H9 (cell line): ENCODE measurements around the gene RCN2. TPM values are rescaled to one million over a fixed set of nuclear protein-coding genes. Genes with fewer than 3 reads are reported as not detected.
A peak's percentile ranks its signal among the peaks of the same experiment; 100 is the strongest.

ENCODE experiments used
- DNase-seq: peaks from one replicate; pipeline ENCODE4 v3.0.0-alpha.2; 2017
- H2AFZ ChIP-seq: one replicate; pipeline ENCODE4 v1.6.1; 2013; ENCODE audit warnings: mild to moderate bottlenecking, low read length, control low read depth, moderate library complexity
- H2AK5ac ChIP-seq: 2 replicates; pipeline ENCODE4 v1.6.1; 2013; ENCODE audit warnings: low read length, control low read depth, mixed read lengths; ENCODE audit not compliant: insufficient read length
- H2BK120ac ChIP-seq: one replicate; pipeline ENCODE4 v1.6.1; 2013; ENCODE audit warnings: low read depth, mild to moderate bottlenecking, low read length, control low read depth, inconsistent platforms; ENCODE audit not compliant: poor library complexity, severe bottlenecking
- H2BK12ac ChIP-seq: 2 replicates; pipeline ENCODE4 v1.6.1; 2013; ENCODE audit warnings: low read length, control low read depth, mixed read lengths, low read depth; ENCODE audit not compliant: insufficient read length
- H2BK15ac ChIP-seq: 2 replicates; pipeline ENCODE4 v1.6.1; 2013; ENCODE audit warnings: low read depth, low read length, control low read depth
- H2BK20ac ChIP-seq: one replicate; pipeline ENCODE4 v1.6.1; 2013; ENCODE audit warnings: low read depth, mild to moderate bottlenecking, low read length, control low read depth, inconsistent platforms; ENCODE audit not compliant: poor library complexity, severe bottlenecking
- H2BK5ac ChIP-seq: 2 replicates; pipeline ENCODE4 v1.6.1; 2013; ENCODE audit warnings: low read length, control low read depth, mixed read lengths; ENCODE audit not compliant: insufficient read length
- H3K14ac ChIP-seq: 2 replicates; pipeline ENCODE4 v1.6.1; 2013; ENCODE audit warnings: low read length, control low read depth; ENCODE audit not compliant: insufficient read depth
- H3K18ac ChIP-seq: 2 replicates; pipeline ENCODE4 v1.6.1; 2013; ENCODE audit warnings: low read depth, mild to moderate bottlenecking, mixed read lengths, low read length, control low read depth; ENCODE audit not compliant: insufficient read length
- H3K23ac ChIP-seq: 2 replicates; pipeline ENCODE4 v1.6.1; 2013; ENCODE audit warnings: low read length, control low read depth, mixed read lengths, low read depth; ENCODE audit not compliant: insufficient read length
- H3K23me2 ChIP-seq: 2 replicates; pipeline ENCODE4 v1.6.1; 2013; ENCODE audit warnings: low read depth, mild to moderate bottlenecking, mixed read lengths, low read length, control low read depth; ENCODE audit not compliant: insufficient read length, poor library complexity, severe bottlenecking
- H3K27ac ChIP-seq: 2 replicates; pipeline ENCODE4 v1.5.1; 2013; ENCODE audit warnings: low read length, control low read depth, mixed read lengths, low read depth; ENCODE audit not compliant: insufficient read length
- H3K27me3 ChIP-seq: 2 replicates; pipeline ENCODE4 v1.6.1; 2013; ENCODE audit warnings: low read length, control low read depth, inconsistent platforms; ENCODE audit not compliant: insufficient read depth
- H3K4ac ChIP-seq: 2 replicates; pipeline ENCODE4 v1.6.1; 2013; ENCODE audit warnings: low read depth, mild to moderate bottlenecking, control low read depth, inconsistent platforms, low read length, moderate library complexity
- H3K4me1 ChIP-seq: 2 replicates; pipeline ENCODE4 v1.6.1; 2013; ENCODE audit warnings: low read length, control low read depth, inconsistent platforms; ENCODE audit not compliant: insufficient read depth
- H3K4me2 ChIP-seq: 2 replicates; pipeline ENCODE4 v1.6.1; 2013; ENCODE audit warnings: low read length, control low read depth, mixed read lengths; ENCODE audit not compliant: insufficient read length, insufficient read depth
- H3K56ac ChIP-seq: 2 replicates; pipeline ENCODE4 v1.6.1; 2013; ENCODE audit warnings: low read depth, mild to moderate bottlenecking, mixed read lengths, low read length, control low read depth; ENCODE audit not compliant: insufficient read length
- H3K79me1 ChIP-seq: 2 replicates; pipeline ENCODE4 v1.6.1; 2013; ENCODE audit warnings: low read depth, mild to moderate bottlenecking, moderate library complexity, low read length, control low read depth, inconsistent platforms; ENCODE audit not compliant: insufficient read depth, poor library complexity, severe bottlenecking
- H3K79me2 ChIP-seq: 2 replicates; pipeline ENCODE4 v1.6.1; 2013; ENCODE audit warnings: low read length, control low read depth, inconsistent platforms; ENCODE audit not compliant: insufficient read depth
- H3K9ac ChIP-seq: 2 replicates; pipeline ENCODE4 v1.6.1; 2013; ENCODE audit warnings: low read length, control low read depth, mixed read lengths; ENCODE audit not compliant: insufficient read length; ENCODE audit errors: extremely low read depth
- H3K9me3 ChIP-seq: one replicate; pipeline ENCODE4 v1.6.1; 2013; ENCODE audit warnings: low read depth, low read length, inconsistent platforms; ENCODE audit not compliant: control insufficient read depth
- H3T11ph ChIP-seq: one replicate; pipeline ENCODE4 v1.6.1; 2013; ENCODE audit warnings: mild to moderate bottlenecking, low read length, control low read depth, inconsistent platforms
- H4K20me1 ChIP-seq: one replicate; pipeline ENCODE4 v1.6.1; 2013; ENCODE audit not compliant: control insufficient read depth, insufficient read length, insufficient read depth
- H4K5ac ChIP-seq: 2 replicates; pipeline ENCODE4 v1.6.1; 2013; ENCODE audit warnings: low read depth, mild to moderate bottlenecking, mixed read lengths, low read length, control low read depth; ENCODE audit not compliant: insufficient read length
- H4K8ac ChIP-seq: replicated peaks from 2 replicates; pipeline ENCODE4 v1.6.1; 2013; ENCODE audit warnings: low read length, control low read depth, mixed read lengths, low read depth; ENCODE audit not compliant: insufficient read length
- H4K91ac ChIP-seq: 2 replicates; pipeline ENCODE4 v1.6.1; 2013; ENCODE audit warnings: low read depth, mild to moderate bottlenecking, moderate library complexity, mixed read lengths, low read length, control low read depth; ENCODE audit not compliant: insufficient read length
- H3K27ac Mint-ChIP-seq, 3 experiments: 2 replicates in 2 of 3; 3 replicates in 1 of 3; pipeline ENCODE4 v1.8.0; 2020 to 2021; ENCODE audit warnings: mixed read lengths in 3 of 3, mild to moderate bottlenecking in 1 of 3, moderate library complexity in 1 of 3
- H3K27me3 Mint-ChIP-seq: 2 replicates; pipeline ENCODE4 v1.8.0; 2021; ENCODE audit warnings: low read depth, mild to moderate bottlenecking, moderate library complexity, mixed read lengths
- H3K36me3 Mint-ChIP-seq, 3 experiments: 2 replicates in 2 of 3; 3 replicates in 1 of 3; pipeline ENCODE4 v1.8.0; 2020 to 2021; ENCODE audit warnings: low read depth in 3 of 3, mixed read lengths in 3 of 3; ENCODE audit not compliant: insufficient read depth in 1 of 3
- H3K4me1 Mint-ChIP-seq, 2 experiments: 2 replicates each; pipeline ENCODE4 v1.8.0; 2020; ENCODE audit warnings: mixed read lengths in 2 of 2
- H3K4me3 Mint-ChIP-seq, 2 experiments: 2 replicates in 1 of 2; 3 replicates in 1 of 2; pipeline ENCODE4 v1.8.0; 2020 to 2021; ENCODE audit warnings: mild to moderate bottlenecking in 2 of 2, mixed read lengths in 2 of 2, moderate library complexity in 1 of 2
- H3K9me3 Mint-ChIP-seq, 2 experiments: 2 replicates in 1 of 2; 3 replicates in 1 of 2; pipeline ENCODE4 v1.8.0; 2020; ENCODE audit warnings: mild to moderate bottlenecking in 2 of 2, mixed read lengths in 2 of 2, moderate library complexity in 1 of 2
- WGBS: extraction: QIAGEN DNeasy Blood & Tissue Kit; methylation state at CpG from one replicate; pipeline ENCODE4 v1.1.7; 2013; ENCODE audit warnings: missing lambda C conversion rate, low lambda C conversion rate, mixed read lengths; ENCODE audit not compliant: insufficient read length; ENCODE audit errors: extremely low coverage; 5-methylcytosine and 5-hydroxymethylcytosine counted together
- total RNA-seq: library from RNA; stranded (reverse); gene quantifications from 2 replicates; pipeline ENCODE4 v1.2.1, GENCODE V29; 2021
- TF ChIP-seq, protein P1 (sequence below): fragments of 200-600 bp; sonication (generic); conservative IDR thresholded peaks from 3 replicates; pipeline ENCODE4 v1.8.0; 2021; ENCODE audit warnings: antibody characterized with exemption, mild to moderate bottlenecking

RCN2 gene
- total RNA-seq, 1 experiment from 2014 or later = 139 TPM

DNA sequence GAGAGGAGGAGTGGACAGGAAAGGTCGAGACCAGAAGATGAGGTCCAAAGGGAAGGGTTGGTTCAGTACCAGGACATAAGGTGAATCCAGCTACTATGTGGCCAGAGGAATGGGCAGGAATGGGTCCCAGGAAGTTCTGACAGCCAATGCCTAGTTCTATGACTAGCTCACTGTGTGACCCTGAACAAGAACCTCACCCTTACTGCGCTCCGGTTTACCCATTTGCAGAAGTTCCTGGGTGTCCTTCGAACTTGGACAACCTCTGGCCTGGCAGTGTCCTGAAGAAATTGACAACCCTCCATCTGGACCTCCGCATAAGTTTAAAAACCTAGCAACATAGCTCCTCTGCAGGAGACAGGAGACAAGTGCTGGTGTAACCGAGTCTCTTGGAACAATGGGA, 51.2 kb downstream of the RCN2 start:
- no peaks in the 10 kb centered on the region for H3K79me2 ChIP-seq
- no peak overlapping the region for H3K18ac ChIP-seq
- H3K79me1 ChIP-seq = no peaks in the 10 kb centered on the region
- H3K14ac ChIP-seq = no peak overlapping the region; the same call in 1 of the 2 replicates
- no peaks in the 10 kb centered on the region for H3K23me2 ChIP-seq
- H3K9ac ChIP-seq = no peak overlapping the region
- H3K9me3 ChIP-seq = no peaks in the 10 kb centered on the region
- H2AK5ac ChIP-seq = no peak overlapping the region
- no CpG with 5 or more reads among the region's 6 CpGs for WGBS
- H3K9me3 Mint-ChIP-seq = peaks cover 6 to 7% of the 10 kb centered on the region in 2 experiments; a peak in 2 of 5 replicates
- peaks cover 6 to 14% of the 10 kb centered on the region in 2 experiments for H3K4me1 Mint-ChIP-seq
- H2BK20ac ChIP-seq = no peak overlapping the region
- peak overlapping the region in 1 of 3 experiments; percentile 66; a peak in 1 of 7 replicates for H3K27ac Mint-ChIP-seq
- no peak overlapping the region for H4K8ac ChIP-seq
- H3K4me1 ChIP-seq = no peaks in the 10 kb centered on the region
- no peak overlapping the region for H3K4me3 Mint-ChIP-seq
- no peak overlapping the region for H2BK5ac ChIP-seq
- H4K20me1 ChIP-seq = no peaks in the 10 kb centered on the region
- H2BK15ac ChIP-seq = no peak overlapping the region
- no peak overlapping the region for H4K5ac ChIP-seq
- no peak overlapping the region for H2BK120ac ChIP-seq
- TF ChIP-seq, protein P1, sequence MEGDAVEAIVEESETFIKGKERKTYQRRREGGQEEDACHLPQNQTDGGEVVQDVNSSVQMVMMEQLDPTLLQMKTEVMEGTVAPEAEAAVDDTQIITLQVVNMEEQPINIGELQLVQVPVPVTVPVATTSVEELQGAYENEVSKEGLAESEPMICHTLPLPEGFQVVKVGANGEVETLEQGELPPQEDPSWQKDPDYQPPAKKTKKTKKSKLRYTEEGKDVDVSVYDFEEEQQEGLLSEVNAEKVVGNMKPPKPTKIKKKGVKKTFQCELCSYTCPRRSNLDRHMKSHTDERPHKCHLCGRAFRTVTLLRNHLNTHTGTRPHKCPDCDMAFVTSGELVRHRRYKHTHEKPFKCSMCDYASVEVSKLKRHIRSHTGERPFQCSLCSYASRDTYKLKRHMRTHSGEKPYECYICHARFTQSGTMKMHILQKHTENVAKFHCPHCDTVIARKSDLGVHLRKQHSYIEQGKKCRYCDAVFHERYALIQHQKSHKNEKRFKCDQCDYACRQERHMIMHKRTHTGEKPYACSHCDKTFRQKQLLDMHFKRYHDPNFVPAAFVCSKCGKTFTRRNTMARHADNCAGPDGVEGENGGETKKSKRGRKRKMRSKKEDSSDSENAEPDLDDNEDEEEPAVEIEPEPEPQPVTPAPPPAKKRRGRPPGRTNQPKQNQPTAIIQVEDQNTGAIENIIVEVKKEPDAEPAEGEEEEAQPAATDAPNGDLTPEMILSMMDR = no peak
- no peak overlapping the region for H2BK12ac ChIP-seq
- H3K23ac ChIP-seq = no peak overlapping the region
- H3K4me2 ChIP-seq = no peak overlapping the region
- DNase-seq = no peak
- H3K27me3 Mint-ChIP-seq = peaks cover 2% of the 10 kb centered on the region; the same call in 1 of the 2 replicates
- H3K4ac ChIP-seq = no peak overlapping the region
- H2AFZ ChIP-seq = no peak overlapping the region
- no peak overlapping the region for H4K91ac ChIP-seq
- H3K36me3 Mint-ChIP-seq = peaks cover 0 to 6% (median 4%) of the 10 kb centered on the region in 3 experiments; a peak in 2 of 7 replicates
- no peaks in the 10 kb centered on the region for H3K27me3 ChIP-seq
- H3K56ac ChIP-seq = no peak overlapping the region
- no peak overlapping the region for H3T11ph ChIP-seq
- H3K27ac ChIP-seq = no peak overlapping the region
